GM12801 (cell line): ENCODE measurements around the gene CDH23.

Experiments used
- TF ChIP-seq, protein P1 (sequence below): IDR thresholded peaks from one replicate; pipeline ENCODE4 v1.5.1; 2011; ENCODE audit warnings: control low read depth; ENCODE audit not compliant: insufficient read length; ENCODE audit errors: extremely low read depth

CDH23 gene

DNA sequence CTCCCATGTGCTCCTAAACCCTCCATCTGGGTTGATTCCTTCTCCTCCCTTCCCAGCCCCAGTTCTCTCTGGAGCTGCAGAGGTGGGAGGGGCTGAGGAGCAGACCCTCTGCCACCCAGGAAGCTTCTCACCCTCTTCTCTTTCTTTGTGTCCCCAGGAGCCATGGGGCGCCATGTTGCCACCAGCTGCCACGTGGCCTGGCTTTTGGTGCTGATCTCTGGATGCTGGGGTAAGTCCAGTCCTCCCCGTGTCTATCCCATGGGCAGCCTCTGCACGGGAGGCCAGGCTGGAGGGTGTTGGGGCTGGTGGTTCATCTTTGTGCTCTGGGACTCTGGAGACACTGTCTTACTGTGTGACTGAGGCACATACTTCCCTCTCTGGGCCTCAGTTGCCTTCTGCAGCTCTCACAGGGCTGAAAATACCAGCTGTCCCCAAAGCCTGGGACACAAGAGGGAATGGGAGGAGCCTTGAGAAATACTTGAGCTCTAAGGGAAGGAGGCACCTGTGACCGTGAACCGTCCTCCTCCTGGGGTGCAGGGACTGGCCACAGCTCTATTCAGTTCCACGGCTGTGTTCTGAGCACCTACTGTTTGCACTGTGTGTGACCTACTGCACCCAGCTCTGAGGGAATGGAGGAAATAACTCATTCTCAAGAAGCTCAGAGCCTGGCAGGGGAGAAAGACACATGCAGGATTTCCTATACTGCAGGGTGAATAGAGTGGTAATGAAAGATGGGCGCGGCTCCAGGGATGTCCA lies 43.1 kb downstream of the CDH23 start:
- TF ChIP-seq, protein P1, sequence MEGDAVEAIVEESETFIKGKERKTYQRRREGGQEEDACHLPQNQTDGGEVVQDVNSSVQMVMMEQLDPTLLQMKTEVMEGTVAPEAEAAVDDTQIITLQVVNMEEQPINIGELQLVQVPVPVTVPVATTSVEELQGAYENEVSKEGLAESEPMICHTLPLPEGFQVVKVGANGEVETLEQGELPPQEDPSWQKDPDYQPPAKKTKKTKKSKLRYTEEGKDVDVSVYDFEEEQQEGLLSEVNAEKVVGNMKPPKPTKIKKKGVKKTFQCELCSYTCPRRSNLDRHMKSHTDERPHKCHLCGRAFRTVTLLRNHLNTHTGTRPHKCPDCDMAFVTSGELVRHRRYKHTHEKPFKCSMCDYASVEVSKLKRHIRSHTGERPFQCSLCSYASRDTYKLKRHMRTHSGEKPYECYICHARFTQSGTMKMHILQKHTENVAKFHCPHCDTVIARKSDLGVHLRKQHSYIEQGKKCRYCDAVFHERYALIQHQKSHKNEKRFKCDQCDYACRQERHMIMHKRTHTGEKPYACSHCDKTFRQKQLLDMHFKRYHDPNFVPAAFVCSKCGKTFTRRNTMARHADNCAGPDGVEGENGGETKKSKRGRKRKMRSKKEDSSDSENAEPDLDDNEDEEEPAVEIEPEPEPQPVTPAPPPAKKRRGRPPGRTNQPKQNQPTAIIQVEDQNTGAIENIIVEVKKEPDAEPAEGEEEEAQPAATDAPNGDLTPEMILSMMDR = no peak

DNA sequence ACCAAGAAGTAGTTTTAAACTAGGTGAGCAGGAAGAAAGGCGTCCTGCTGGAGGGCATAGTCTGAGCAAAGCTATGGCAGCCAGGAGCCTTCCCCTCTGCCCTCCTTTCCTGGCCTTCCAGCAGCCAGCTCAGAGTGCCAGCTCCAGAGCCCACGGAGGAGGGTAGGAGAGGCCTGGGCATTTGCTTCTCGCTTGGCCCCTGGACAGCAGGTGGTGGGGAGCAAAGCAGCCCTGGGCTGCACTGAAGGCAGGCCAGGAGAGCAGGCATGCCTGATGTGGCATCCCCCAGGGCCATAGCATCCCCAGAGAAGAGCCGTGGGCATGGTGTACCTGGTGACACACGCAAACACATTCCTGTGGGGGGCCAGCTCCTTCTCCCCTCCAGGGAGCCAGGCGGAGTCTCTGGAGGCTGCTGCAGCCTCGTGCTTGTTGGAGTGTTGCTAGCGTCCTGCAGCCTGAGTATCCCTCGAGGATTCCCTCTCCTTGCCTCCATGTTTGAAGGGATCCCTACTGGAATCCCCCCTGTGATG lies 43.9 kb downstream of the CDH23 start:
- TF ChIP-seq, protein P1 = no peak

DNA sequence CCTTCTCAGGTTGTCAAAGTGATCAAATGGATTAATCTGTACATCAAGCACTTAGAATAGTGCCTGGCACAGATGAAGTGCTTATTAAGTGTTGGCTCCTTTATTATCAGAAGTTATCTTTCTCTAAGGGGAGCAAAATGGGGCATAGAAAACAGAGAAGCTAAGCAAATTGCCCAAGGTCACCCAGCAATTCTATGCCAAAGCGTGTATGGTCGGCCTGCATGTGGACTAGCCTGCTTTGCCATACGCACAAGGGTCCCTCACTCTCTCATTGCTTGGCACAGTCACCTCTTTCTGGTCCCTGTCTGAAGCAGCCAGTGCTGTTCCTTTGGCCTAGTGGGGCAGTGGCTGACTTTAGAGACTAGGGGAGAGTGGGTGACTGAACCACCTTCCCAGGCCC lies 45.3 kb downstream of the CDH23 start:
- TF ChIP-seq, protein P1 = no peak

DNA sequence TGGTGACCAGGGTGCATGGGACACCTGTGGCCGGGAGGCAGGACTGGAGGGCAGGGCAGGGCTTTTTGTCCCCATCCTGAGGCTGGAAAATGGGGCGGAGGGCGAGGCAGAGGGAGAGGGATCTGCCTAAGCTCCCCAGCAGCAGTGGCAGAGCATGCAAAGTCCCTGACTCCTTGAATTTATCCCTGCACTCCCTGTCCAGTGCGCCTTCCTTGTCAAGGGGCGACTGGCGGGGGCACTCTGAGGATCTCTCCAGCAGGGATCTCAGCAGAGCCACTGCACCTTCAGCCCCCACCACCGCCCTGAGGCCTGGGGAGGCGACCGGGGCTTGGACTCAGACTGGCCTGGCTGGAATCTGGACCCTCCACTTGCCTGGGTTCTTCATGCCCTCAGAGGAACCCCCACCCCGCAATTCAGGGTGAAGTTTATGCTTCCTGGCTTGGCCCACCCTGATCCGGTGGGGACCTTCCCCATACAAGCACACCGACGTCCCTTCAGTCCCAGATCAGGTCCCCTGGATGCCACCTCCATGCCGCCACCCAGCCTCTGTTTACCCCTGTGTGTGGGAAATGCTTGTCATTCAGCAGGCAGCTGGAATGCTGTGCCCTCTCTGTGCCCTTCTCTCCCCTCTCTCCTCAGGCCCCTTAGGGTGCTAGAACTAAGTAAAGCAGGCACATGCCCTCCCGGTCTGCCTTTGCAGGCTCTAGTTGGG lies 46.3 kb downstream of the CDH23 start:
- TF ChIP-seq, protein P1 = no peak

DNA sequence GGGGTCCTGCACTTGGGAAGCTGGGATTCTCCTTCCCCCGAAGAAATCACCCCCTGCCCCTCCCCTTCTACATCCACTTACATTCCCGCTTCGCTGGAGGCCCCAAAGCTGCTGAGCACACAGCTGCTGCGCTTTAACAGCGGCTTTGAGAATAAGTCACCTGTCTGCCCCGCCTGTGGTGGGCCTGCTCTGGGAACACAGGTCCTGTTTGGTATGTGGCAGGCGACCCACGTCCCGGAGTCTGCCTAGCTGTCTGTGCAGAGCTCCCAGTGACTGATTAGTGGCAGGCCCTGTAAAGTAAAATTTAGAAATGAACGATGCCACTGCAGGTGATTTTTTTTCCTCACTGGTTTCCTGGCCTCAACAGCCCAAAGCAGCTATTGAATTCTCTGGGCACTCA lies 47.0 kb downstream of the CDH23 start:
- TF ChIP-seq, protein P1 = no peak

DNA sequence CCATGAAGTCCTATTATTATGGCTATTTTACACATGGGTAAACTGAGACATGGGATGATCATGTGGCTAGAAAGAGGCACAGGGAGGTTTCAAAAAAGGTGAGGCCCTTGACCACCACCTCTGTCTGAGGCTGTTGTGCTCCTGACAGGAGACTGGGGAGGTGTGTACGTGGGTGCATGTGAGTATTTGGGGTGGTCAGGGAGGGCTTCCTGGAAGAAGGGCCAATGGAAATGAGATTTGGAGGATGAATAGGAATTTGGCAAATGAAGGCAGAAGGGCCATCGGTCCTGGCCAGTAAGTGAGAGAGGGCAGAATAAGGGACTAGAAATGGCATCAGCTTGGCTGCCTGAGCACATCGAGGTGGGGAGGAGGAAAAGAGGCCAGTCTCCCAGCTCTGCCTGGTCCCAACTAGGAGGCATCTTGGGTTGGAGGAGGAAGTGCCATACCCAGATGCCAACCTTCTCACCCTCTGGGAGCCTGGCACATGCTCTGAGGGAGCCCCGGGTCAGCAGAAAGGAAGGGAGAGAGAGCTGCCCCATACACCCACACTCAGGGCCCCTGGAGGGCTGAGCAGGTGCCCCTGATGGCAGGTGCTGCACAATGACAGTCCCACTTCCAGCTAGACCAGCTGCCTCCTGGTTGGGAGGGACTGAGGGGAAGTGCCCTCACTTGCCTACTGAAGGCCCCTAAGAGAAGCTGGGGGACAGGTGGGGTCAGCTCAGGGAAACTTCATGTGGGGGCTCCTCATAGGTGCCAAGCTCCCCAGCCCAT lies 47.7 kb downstream of the CDH23 start:
- TF ChIP-seq, protein P1 = no peak

DNA sequence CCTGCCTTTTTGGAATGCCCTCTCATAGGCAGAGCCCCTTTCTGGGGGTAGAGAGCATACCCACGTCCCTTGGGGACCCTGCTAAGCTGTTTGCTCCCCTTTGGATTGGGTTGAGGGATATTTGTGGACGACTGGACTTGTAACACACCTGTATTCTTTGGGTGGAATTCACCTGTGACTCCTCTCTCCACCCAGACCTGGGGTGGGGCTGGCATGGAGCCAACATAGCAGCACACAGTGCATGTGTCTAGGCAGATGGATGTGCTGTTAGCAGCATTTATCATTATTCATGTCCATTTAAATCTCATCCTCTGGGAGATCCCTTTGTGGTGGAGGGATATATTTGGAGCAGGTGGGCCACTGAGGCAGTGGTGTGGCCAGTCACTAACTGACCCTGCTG lies 51.0 kb downstream of the CDH23 start:
- TF ChIP-seq, protein P1 = no peak
